Urinary bladder (tissue), 2 donors: ENCODE results near the gene F11. TPM values are rescaled to one million over a fixed set of nuclear protein-coding genes. Genes with fewer than 3 reads are reported as not detected.

Experiments
- polyA plus RNA-seq: library from polyadenylated mRNA; stranded (reverse); fragments of 200-250 nt; gene quantifications from one replicate; pipeline ENCODE4 v1.2.3, GENCODE V29; 2013
- total RNA-seq: library from RNA; depleted of rRNA; stranded (reverse); fragments of >200 nt; gene quantifications from one replicate; pipeline ENCODE4 v1.2.3, GENCODE V29; 2014
- donor health status: healthy.

F11 gene
- total and polyA plus RNA-seq, 2 donors = 0.04 TPM; not detected in 1

Other genes with a start within 250 kb of the F11 start
- 20.4 TPM for gene TLR3, start 197.0 kb upstream of the F11 start, total RNA-seq
- gene TLR3, start 197.0 kb upstream of the F11 start, polyA plus RNA-seq = 4.7 TPM
- 17.4 TPM for gene FAM149A, start 161.5 kb upstream of the F11 start, total RNA-seq
- gene FAM149A, start 161.5 kb upstream of the F11 start, polyA plus RNA-seq = 16.1 TPM
- gene CYP4V2, start 74.6 kb upstream of the F11 start, total RNA-seq = 28.2 TPM
- 17.9 TPM for gene CYP4V2, start 74.6 kb upstream of the F11 start, polyA plus RNA-seq
- gene KLKB1, start 38.7 kb upstream of the F11 start, total RNA-seq = 1.5 TPM
- gene KLKB1, start 38.7 kb upstream of the F11 start, polyA plus RNA-seq = 0.44 TPM